Endothelial cell of umbilical vein (primary cell): ENCODE results near the gene UVRAG. TPM values are rescaled to one million over a fixed set of nuclear protein-coding genes. Genes with fewer than 3 reads are reported as not detected.

Experiments used
- BruUV-seq: library from RNA; stranded (reverse); fragments of 400-500 nt; replicated peaks from 2 replicates; lab custom pipeline; 2021; lab: Mats Ljungman, UMichigan
- CTCF ChIA-PET: fragments of 300-600, 350-600 bp; sonication (Branson Sonifier 250); formaldehyde crosslinking; loops from one replicate; lab custom pipeline; 2021; ENCODE audit warnings: antibody characterized with exemption, inconsistent platforms; lab: Charles Lee
- POLR2A ChIA-PET: fragments of 300-600, 350-600 bp; sonication (Branson Sonifier 250); formaldehyde crosslinking; loops from one replicate; lab custom pipeline; 2021; ENCODE audit warnings: antibody characterized with exemption, inconsistent platforms; lab: Charles Lee
- DNase-seq: peaks from one replicate; pipeline ENCODE4 v3.0.0-alpha.2; 2011; ENCODE audit warnings: low read depth, low spot score
- FAIRE-seq: peaks from 2 replicates; lab custom pipeline; 2011; peaks lifted over from hg19 to GRCh38; lab: Jason Lieb, UNC
- H2AFZ ChIP-seq: 2 replicates; pipeline ENCODE4 v1.6.0; 2012; ENCODE audit warnings: low read depth, low read length, control low read depth, inconsistent platforms
- H3K27ac ChIP-seq: 2 replicates; pipeline ENCODE4 v1.5.1; 2011; ENCODE audit warnings: low read depth, mild to moderate bottlenecking, control low read depth, low read length, moderate library complexity; ENCODE audit not compliant: insufficient read depth
- H3K27me3 ChIP-seq, 2 experiments: 2 replicates each; pipeline versions ENCODE4 v1.6.0 to v1.6.1; 2011; ENCODE audit warnings: low read length in 2 of 2, mixed read lengths in 1 of 2; ENCODE audit not compliant: control insufficient read depth in 2 of 2, insufficient read depth in 2 of 2
- H3K36me3 ChIP-seq, 2 experiments: 2 replicates in 1 of 2; 3 replicates in 1 of 2; pipeline ENCODE4 v1.5.1; 2011; ENCODE audit warnings: low read length in 2 of 2, mild to moderate bottlenecking in 1 of 2, moderate library complexity in 1 of 2; ENCODE audit not compliant: control insufficient read depth in 2 of 2, insufficient read depth in 2 of 2; ENCODE audit errors: extremely low read depth in 1 of 2
- H3K4me1 ChIP-seq: 3 replicates; pipeline ENCODE4 v1.5.1; 2011; ENCODE audit warnings: mild to moderate bottlenecking, low read length; ENCODE audit not compliant: control insufficient read depth, insufficient read depth; ENCODE audit errors: extremely low read depth
- H3K4me2 ChIP-seq: 2 replicates; pipeline ENCODE4 v1.6.1; 2011; ENCODE audit warnings: low read length, control low read depth, mixed read lengths; ENCODE audit not compliant: insufficient read depth
- H3K4me3 ChIP-seq, 3 experiments: fragments of 200-600 bp in 1 of 3; sonication (generic), shearing (Covaris generic) in 1 of 3; replicated peaks in 1 of 3; 2 replicates each; pipeline ENCODE4 v1.5.1; 2011 to 2016; ENCODE audit warnings: control low read depth in 3 of 3, low read length in 3 of 3, mild to moderate bottlenecking in 2 of 3, inconsistent platforms in 1 of 3, low read depth in 1 of 3, moderate library complexity in 1 of 3; ENCODE audit not compliant: insufficient read depth in 1 of 3
- H3K79me2 ChIP-seq: 2 replicates; pipeline ENCODE4 v1.6.0; 2012; ENCODE audit warnings: low read length, inconsistent platforms; ENCODE audit not compliant: control insufficient read depth, insufficient read depth
- H3K9ac ChIP-seq: replicated peaks from 2 replicates; pipeline ENCODE3; 2011; ENCODE audit warnings: low read length, control low read depth; ENCODE audit not compliant: insufficient read depth; ENCODE audit errors: extremely low read depth
- H3K9me1 ChIP-seq: replicated peaks from 3 replicates; pipeline ENCODE4 v1.6.0; 2011; ENCODE audit warnings: mild to moderate bottlenecking, low read length; ENCODE audit not compliant: control insufficient read depth, insufficient read depth; ENCODE audit errors: extremely low read depth
- H3K9me3 ChIP-seq: replicated peaks from 2 replicates; pipeline ENCODE4 v1.5.1; 2012; ENCODE audit warnings: low read length, inconsistent platforms; ENCODE audit not compliant: control insufficient read depth, insufficient read depth
- H4K20me1 ChIP-seq: replicated peaks from 2 replicates; pipeline ENCODE3; 2011; ENCODE audit warnings: mild to moderate bottlenecking, low read length; ENCODE audit not compliant: control insufficient read depth, insufficient read depth; ENCODE audit errors: extremely low read depth
- CTCF ChIP-seq, 2 donors: IDR thresholded peaks; 1 replicate in 1 of 2; 2 replicates in 1 of 2; pipeline ENCODE4 v1.5.1; 2011; ENCODE audit warnings: low read length in 2 of 2, mild to moderate bottlenecking in 2 of 2, moderate library complexity in 2 of 2, control low read depth in 1 of 2, inconsistent platforms in 1 of 2, low read depth in 1 of 2; ENCODE audit not compliant: insufficient read depth in 1 of 2; ENCODE audit errors: extremely low read depth in 1 of 2
- EZH2 ChIP-seq: IDR thresholded peaks from 2 replicates; pipeline ENCODE4 v1.6.1; 2012; ENCODE audit warnings: borderline replicate concordance, low read depth, mild to moderate bottlenecking, moderate library complexity, low read length, inconsistent platforms; ENCODE audit not compliant: severe bottlenecking
- FOS ChIP-seq: IDR thresholded peaks from 2 replicates; pipeline ENCODE4 v1.6.1; 2011; ENCODE audit warnings: mild to moderate bottlenecking, low read length, moderate library complexity, borderline replicate concordance; ENCODE audit not compliant: insufficient read depth
- GATA2 ChIP-seq: IDR thresholded peaks from 2 replicates; pipeline ENCODE4 v1.7.0; 2011; ENCODE audit warnings: low read depth, mild to moderate bottlenecking, moderate library complexity, mixed read lengths, low read length; ENCODE audit not compliant: insufficient read length, insufficient read depth
- JUN ChIP-seq: IDR thresholded peaks from 2 replicates; pipeline ENCODE4 v1.6.1; 2011; ENCODE audit warnings: borderline replicate concordance, low read depth; ENCODE audit not compliant: insufficient read length, insufficient read depth
- MAX ChIP-seq: IDR thresholded peaks from 2 replicates; pipeline ENCODE4 v1.6.1; 2011; ENCODE audit not compliant: insufficient read depth, insufficient read length
- MYC ChIP-seq: IDR thresholded peaks from one replicate; pipeline ENCODE4 v1.6.1; 2011; ENCODE audit warnings: mild to moderate bottlenecking, low read depth, low read length
- POLR2A ChIP-seq: IDR thresholded peaks from 2 replicates; pipeline ENCODE4 v1.6.1; 2012; ENCODE audit warnings: low read depth, mild to moderate bottlenecking, control low read depth, low read length
- POLR2AphosphoS5 ChIP-seq: IDR thresholded peaks from 2 replicates; pipeline ENCODE4 v1.6.1; 2012; ENCODE audit warnings: low read depth, mild to moderate bottlenecking, control low read depth, low read length, moderate library complexity; ENCODE audit not compliant: insufficient read depth
- dilution Hi-C: fragments of 300-500 bp; cut with MboI; formaldehyde crosslinking; loops from one replicate; pipeline ENCODE4 v1.15.0; 2019; ENCODE audit warnings: low sequenced_read_pairs; ENCODE audit not compliant: extremely low pct_ligation_motif_present
- intact Hi-C: fragments of 100-400 bp; cut with micrococcal nuclease; formaldehyde crosslinking; loops from one replicate; pipeline ENCODE4 v1.10.0; 2022
- polyA plus RNA-seq, 4 experiments: library from polyadenylated mRNA; depleted of rRNA in 3 of 4; stranded (reverse) in 3 of 4; unstranded in 1 of 4; fragments of >200 nt; gene quantifications; 2 replicates each; pipeline versions ENCODE4 v1.2.1 to v1.2.3, GENCODE V29; 2011 to 2012; ENCODE audit warnings: missing spikeins in 1 of 4
- total RNA-seq: library from RNA; stranded (reverse); gene quantifications from 2 replicates; pipeline ENCODE4 v1.2.3, GENCODE V29; 2021

Gene UVRAG
- total and polyA plus RNA-seq, 2 donors (not counting 3 experiments of a cell fraction or from before 2014, with no cell fraction given), result 21.2 to 65.6 TPM

GRCh38 chr11:75982309-75982708, 167.3 kb downstream of the UVRAG start:
- no peak for FAIRE-seq
- peaks cover 5% of the 10 kb centered on the region for H3K4me1 ChIP-seq
- BruUV-seq, result no TSS peak
- DNase-seq, result no peak
- H3K9ac ChIP-seq, result no peak overlapping the region
- dilution Hi-C loops, result no loop called here
- peaks cover 0 to 5% of the 10 kb centered on the region in 2 experiments for H3K36me3 ChIP-seq
- no peak overlapping the region for H3K27ac ChIP-seq
- no peaks in the 10 kb centered on the region for H3K9me3 ChIP-seq
- POLR2A ChIA-PET, result no interaction called here
- no peak overlapping the region for H3K4me2 ChIP-seq
- no peaks in the 10 kb centered on the region for H4K20me1 ChIP-seq
- H3K4me3 ChIP-seq, result no peak overlapping the region
- peaks cover 24% of the 10 kb centered on the region for H3K79me2 ChIP-seq
- no peaks in the 10 kb centered on the region for H3K27me3 ChIP-seq
- TF ChIP-seq GATA2, result no peak
- no peak for TF ChIP-seq EZH2
- no peak for TF ChIP-seq MYC
- no peak for TF ChIP-seq JUN
- no peak for TF ChIP-seq MAX
- TF ChIP-seq FOS, result no peak
- no peak for TF ChIP-seq POLR2AphosphoS5
- no peak for TF ChIP-seq CTCF (IDR thresholded peaks at IDR 0.05; ENCODE audit: extremely low read depth in 1 of 2, insufficient read depth in 1 of 2, low read depth in 1 of 2, low read length in 2 of 2)
- TF ChIP-seq POLR2A, result no peak
- intact Hi-C loops, result no loop called here
- no peaks in the 10 kb centered on the region for H3K9me1 ChIP-seq
- no peak overlapping the region for H2AFZ ChIP-seq
- CTCF ChIA-PET, result no interaction called here
